ENCODE measurements around the gene BCAR3. TPM values are rescaled to one million over a fixed set of nuclear protein-coding genes. Genes with fewer than 3 reads are reported as not detected.

The BCAR3 gene
- total RNA-seq, 4 donors from 2014 or later = 17.3 to 72.7 (median 54.2) TPM

GRCh38 chr1:93666613-93667384, 14.8 kb downstream of the BCAR3 start:
- Histone ChIP-seq H3K4me1 (peaks cover 0 to 23% (median 0%) of the 10 kb centered on the region in 4 donors), H3K36me3 (no peaks in the 10 kb centered on the region), H3K27me3 (no peaks in the 10 kb centered on the region), H3K27ac (peak overlapping the region in 1 of 4 donors; percentile 4), H3K4me3 (no peak overlapping the region), H3K9me3 (no peaks in the 10 kb centered on the region)
- no peak for TF ChIP-seq CTCF (IDR thresholded peaks at IDR 0.05)
- no peak for TF ChIP-seq POLR2A (IDR thresholded peaks at IDR 0.05)
- DNase-seq = no peak

GRCh38 chr1:93665015-93665414, 16.6 kb downstream of the BCAR3 start:
- DNase-seq = no peak
- no peaks in the 10 kb centered on the region for H3K9me3 ChIP-seq
- peaks cover 0 to 12% (median 0%) of the 10 kb centered on the region in 4 donors for H3K4me1 ChIP-seq
- no peak overlapping the region for H3K4me3 ChIP-seq
- H3K27ac ChIP-seq = peak overlapping the region in 1 of 4 donors; percentile 9
- no peaks in the 10 kb centered on the region for H3K27me3 ChIP-seq
- H3K36me3 ChIP-seq = no peaks in the 10 kb centered on the region
- TF ChIP-seq POLR2A (IDR thresholded peaks at IDR 0.05) (no peak), CTCF (IDR thresholded peaks at IDR 0.05) (no peak)

GRCh38 chr1:93663208-93663614, 18.4 kb downstream of the BCAR3 start:
- DNase-seq = no peak
- no peak for TF ChIP-seq CTCF (IDR thresholded peaks at IDR 0.05)
- no peak for TF ChIP-seq POLR2A (IDR thresholded peaks at IDR 0.05)
- no peaks in the 10 kb centered on the region for H3K9me3 ChIP-seq
- no peaks in the 10 kb centered on the region for H3K27me3 ChIP-seq
- H3K4me3 ChIP-seq = no peak overlapping the region
- H3K27ac ChIP-seq = peak overlapping the region in 1 of 4 donors; percentile 19
- peaks cover 0 to 12% (median 0%) of the 10 kb centered on the region in 4 donors for H3K4me1 ChIP-seq
- H3K36me3 ChIP-seq = no peaks in the 10 kb centered on the region

GRCh38 chr1:93662481-93663207, 19.0 kb downstream of the BCAR3 start:
- Histone ChIP-seq H3K4me3 (no peak overlapping the region), H3K36me3 (no peaks in the 10 kb centered on the region), H3K4me1 (peaks cover 0 to 12% (median 0%) of the 10 kb centered on the region in 4 donors)

More at GRCh38 chr1:93662481-93663207, 19.0 kb downstream of the BCAR3 start:
- Histone ChIP-seq H3K27me3 (no peaks in the 10 kb centered on the region), H3K9me3 (no peaks in the 10 kb centered on the region), H3K27ac (peak overlapping the region in 1 of 4 donors; percentile 19)
- no peak for DNase-seq
- no peak for TF ChIP-seq POLR2A (IDR thresholded peaks at IDR 0.05)
- no peak for TF ChIP-seq CTCF (IDR thresholded peaks at IDR 0.05)

All from Peyer's patch (tissue), 4 donors.